ENCODE measurements around the gene SDR42E2.
"Not testable (repeated sequence)": the region's sequence is repeated elsewhere in the genome, so short reads cannot be mapped to it uniquely, and the experiment has no call there.

SDR42E2 gene

DNA sequence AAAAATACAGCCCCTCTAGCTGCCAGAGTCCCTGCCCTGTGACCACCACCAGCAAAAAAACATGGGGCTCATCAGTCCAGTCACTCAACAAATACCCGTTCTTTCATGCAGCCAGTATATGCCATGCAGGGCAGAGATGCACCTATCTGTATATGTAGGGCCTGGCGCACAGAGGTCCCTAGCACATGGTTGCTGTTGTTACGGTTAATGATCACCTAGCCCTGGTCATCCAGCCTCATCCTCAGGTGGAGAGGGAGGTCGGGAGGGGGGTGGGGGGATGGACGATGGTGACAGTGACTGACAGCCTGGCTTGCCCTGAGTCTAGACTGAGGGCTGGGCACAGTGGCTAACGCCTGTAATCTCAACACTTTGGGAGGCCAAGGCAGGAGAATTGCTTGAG is 1.5 kb downstream of the SDR42E2 start:
- no peak for DNase-seq

DNA sequence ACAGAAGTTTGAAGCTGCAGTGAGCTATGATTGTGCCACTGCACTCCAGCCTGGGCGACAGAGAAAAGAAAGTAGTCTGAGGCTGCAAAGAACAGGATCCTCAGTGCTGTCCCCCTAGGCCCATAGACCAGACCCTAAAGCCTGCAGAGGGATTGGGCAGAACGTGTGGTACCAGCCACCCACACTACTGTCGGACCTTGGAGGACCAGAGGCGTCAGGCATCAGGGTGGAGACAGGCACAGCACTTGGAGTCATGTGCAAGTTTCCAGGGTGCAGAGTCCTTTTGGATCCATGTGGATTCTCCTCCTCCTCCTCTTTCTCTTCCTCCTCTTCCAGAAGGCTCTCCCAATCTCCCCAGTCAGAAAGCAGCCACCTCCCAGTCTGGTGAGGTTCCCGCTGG is 2.2 kb downstream of the SDR42E2 start:
- no peak for DNase-seq

DNA sequence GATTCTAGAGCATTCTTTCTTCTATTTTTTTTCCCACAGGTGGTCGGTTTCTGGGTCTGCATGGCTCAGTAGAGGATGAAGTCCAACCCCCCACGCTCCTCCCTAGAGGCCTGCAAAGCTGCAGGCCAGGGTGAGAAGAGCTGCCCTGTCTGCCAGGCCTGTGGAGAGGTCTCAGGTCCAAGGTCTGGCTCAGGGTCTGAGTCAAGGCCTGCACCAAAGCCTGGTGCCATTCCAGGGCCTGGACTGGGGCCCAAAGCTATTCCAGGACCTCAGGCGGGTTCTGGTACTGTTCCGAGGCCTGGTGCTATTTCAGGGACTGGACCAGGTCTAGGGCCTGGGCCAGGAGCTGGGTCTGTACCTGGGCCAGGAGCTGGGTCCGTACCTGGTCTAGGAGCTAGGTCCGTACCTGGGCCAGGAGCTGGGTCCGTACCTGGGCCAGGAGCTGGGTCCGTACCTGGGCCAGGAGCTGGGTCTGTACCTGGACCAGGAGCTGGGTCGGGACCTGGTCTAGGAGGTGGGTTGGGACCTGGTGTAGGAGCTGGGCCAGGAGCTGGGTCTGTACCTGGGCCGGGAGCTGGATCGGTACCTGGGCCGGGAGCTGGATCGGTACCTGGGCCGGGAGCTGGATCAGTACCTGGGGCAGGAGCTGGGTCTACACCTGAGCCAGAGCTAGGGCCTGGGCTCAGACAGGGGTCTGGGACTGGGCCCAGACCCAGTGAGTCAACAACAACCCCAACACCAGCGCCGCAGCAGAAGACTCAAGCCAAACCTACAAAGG is 3.4 kb downstream of the SDR42E2 start:
- no peak for DNase-seq

DNA sequence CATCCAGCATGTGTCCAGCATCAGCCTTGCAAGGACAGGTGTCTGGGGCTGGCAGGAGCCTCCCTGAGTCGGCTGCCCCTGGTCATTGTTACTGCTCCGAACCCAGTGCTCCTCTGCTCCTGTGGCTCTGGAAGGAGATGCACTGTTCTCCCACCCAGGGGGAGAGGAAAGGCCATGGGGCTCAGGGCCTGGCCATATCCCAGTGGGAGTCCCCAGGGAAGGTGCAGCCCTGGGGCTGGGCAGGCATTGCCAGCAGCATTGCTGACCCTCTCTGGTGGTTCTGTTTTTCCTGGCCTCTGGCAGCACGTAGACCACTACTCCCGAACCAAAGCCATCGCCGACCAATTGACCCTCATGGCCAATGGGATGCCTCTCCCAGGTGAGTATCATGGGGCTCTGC is 9.6 kb downstream of the SDR42E2 start:
- no peak for DNase-seq

DNA sequence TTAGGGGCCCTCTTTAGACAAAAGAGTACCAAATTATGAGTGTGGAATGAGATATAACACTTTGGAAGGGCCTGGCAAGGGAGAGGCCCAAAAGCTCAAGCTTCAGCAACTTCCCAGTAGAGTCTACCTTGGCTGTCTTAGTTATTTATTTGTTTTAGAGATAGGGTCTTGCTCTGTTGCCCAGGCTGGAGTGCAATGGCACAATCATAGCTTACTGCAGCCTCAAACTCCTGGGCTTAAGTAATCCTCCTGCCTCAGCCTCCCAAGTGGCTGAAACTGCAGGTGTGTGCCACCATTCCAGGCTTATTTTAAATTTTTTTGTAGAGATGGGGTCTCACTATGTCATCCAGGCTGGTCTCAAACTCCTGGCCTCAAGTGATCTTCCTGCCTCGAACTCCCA is 10.3 kb downstream of the SDR42E2 start:
- DNase-seq = not testable (repeated sequence)

DNA sequence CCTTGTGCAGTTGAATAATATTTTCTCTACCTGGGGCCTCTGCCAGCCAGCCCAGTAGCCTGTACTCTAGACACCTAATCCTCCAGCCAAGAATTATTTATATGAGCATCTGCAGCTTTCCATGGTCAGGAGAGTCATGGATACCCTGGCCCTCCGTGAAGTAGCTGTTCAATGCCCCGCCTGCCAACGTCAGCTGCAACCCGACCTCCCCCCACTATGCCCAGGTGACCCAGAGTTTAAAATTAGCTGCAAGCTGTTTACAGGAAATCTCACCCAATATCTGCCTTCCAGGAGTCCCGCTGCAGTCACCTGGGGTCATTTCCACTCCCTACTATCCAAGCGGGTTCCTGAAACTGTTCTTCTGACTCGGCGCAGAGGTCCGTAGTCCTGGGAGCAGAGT is 12.3 kb downstream of the SDR42E2 start:
- no peak for DNase-seq

DNA sequence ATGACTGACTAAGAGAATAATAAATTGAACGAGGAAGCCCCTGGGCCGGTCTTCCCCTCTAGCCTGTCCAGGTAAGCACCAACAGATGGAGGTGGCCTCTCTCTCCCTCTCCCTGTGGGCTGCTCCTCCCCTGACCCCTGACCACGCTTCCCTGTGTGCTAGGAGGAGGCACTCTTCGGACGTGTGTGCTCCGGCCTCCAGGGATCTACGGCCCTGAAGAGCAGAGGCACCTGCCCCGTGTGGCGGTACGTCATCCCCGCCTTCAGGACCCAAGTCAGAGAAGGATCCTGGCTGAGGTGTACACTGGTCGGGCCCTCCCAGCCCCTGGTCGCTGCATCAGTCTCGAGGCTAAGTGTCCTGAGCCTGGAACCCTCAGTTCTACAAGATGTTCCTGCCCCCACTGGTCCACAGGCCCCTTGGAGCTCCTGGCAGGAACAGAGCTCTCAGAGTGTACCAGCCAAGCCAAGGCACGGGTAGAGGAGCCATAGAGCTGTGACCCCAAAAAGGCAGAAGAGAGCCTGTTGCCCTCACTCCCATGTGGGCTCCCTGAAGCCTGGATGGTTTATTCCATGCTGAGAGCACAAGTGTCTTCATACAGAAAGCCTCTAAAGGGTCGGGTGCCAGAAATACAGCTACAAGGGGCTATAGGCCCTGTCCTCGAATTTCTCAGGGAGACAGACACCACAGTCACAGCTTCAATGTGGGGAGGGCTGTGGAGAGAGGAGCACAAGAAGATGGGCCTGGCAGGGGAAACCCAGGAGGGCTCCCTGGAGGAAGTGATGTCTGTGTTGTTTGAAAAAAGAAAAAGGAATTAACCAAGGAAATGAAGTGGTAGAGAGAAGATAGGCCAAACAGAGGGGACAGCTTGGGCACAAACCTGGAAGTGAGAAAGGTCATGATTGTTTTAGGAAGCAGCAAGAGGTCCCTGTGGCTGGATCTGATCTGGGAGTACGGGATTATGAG is 15.9 kb downstream of the SDR42E2 start:
- DNase-seq = no peak

DNA sequence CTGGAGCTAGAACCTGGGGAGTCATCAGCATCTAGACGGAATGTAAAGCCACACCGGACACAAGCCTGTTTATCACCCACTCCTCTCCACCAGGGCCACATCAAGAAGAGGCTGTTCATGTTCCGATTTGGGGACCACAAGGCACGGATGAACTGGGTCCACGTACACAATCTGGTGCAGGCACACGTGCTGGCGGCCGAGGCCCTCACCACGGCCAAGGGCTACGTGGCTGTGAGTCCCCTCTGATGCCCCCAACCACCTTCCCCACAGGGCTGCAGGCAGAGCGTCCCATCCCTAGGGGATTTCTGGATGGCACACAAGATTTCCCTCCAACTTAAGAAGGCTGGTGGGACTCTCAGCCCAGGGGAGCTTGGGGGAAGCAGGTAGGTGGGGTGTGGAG is 19.1 kb downstream of the SDR42E2 start:
- DNase-seq = no peak

DNA sequence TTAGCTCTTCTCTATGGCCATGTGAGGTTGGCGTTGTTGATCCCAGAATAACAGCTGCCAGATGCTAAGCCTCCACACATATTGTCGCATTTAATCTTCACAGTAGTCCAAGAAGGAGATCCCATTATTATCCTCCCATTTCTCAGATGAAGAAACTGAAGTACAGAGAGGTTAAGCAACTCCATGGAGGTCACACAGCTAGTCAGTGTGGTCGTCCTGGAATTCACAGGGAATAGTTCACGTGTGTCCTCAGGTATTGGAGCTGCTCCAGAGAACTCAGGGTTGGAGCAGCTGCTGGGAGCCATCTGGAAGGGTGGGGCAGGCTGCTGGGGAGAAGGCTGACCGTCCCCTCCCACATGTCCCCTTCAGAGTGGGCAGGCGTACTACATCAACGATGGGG is 19.5 kb downstream of the SDR42E2 start:
- no peak for DNase-seq

DNA sequence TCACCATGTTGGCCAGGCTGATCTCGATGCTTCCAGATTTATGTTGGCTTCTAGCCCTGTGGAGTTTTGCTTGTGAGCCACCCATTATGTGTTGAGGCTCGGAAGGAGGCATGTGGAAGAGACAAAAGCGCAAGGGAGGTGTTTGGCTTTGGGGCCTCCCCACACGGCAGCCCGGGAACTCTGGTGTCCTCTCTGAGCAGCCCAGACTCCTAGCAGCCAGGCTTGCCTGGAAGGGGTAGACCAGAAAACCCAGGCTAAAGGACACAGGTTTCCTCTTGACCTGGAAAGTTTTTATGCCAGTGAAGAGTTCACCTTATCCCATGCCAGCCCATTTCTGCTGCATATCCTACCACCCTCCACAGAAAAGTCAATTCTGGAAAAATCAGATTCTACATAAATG is 21.0 kb downstream of the SDR42E2 start:
- DNase-seq = no peak

DNA sequence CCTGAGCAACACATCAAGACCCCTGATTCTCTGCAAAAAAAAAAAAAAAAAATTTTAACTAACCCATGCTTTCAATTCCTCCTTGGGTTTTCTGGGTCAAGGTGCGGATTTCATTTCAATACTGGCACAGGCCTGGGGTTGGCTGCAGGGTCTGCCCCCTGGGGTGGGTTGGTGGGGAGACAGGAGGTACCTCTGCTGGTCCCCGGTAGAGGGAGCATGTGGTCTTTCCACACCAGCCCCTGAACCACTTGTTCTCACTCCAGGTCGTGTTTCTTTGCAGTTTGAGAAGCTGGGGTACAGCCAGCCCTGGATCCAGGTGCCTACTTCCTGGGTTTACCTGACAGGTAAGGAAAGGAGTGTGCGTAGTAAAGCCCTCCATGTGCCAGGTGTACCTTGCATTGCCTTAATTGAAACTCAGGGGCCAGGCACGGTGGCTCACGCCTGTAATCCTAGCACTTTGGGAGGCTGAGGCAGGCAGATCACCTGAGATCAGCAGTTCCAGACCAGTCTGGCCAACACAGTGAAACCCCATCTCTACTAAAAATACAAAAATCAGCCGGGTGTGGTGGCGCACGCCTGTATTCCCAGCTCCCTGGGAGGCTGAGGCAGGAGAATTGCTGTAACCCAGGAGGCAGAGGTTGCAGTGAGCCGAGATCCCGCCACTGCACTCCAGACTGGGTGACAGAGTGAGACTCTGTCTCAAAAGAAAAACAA is 21.8 kb downstream of the SDR42E2 start:
- no peak for DNase-seq

DNA sequence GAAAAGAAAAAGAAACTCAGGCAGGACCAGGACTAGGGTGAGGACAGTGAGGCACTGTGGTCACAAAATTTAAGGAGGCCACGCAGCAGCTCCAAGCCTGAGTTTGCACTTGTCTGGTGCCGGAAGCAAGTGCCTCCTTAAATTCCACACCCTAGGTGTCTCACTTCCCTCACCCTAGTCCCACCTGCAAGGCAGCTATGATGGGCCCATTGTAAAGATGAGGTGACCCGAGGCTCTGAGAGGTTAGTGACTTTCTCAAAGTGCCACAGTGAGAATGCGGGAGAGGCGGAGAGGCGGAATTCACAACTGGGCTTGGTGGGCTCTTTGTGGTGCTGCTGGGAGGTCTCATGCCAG is 22.3 kb downstream of the SDR42E2 start:
- no peak for DNase-seq

DNA sequence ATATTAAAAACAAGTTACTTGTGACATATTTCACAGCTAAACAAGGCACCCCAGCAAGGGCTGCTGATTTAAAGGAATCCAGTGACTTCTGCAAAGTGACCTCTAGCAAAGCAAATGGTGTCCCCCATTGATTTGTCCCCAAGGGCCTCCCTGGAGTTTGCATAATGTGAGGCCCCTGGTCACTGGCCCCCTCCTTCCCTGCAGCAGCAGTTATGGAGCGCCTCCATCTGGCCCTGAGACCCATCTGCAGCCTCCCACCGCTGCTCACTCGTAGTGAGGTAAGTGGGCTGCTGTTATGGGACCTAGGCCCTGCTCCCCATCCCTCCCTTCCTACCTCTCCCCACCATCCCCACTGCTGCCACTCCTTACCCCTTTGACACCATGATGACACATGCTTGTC is 24.2 kb downstream of the SDR42E2 start:
- DNase-seq = no peak

DNA sequence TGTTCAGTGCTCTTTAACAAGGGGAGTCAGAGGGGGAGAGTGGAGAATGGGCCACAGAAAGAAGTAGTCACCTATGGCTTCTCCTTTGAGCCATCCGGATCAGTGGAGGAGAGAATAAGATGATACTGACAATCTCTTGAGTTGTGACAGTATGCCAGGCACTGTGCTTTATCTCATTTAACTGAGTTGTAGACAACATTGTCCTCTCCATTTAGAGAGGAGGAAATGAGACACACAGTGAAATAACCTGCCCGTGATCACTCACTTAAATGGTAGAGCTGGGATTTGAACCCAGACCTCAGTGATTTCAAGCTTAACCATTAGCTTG is 25.9 kb downstream of the SDR42E2 start:
- no peak for DNase-seq

DNA sequence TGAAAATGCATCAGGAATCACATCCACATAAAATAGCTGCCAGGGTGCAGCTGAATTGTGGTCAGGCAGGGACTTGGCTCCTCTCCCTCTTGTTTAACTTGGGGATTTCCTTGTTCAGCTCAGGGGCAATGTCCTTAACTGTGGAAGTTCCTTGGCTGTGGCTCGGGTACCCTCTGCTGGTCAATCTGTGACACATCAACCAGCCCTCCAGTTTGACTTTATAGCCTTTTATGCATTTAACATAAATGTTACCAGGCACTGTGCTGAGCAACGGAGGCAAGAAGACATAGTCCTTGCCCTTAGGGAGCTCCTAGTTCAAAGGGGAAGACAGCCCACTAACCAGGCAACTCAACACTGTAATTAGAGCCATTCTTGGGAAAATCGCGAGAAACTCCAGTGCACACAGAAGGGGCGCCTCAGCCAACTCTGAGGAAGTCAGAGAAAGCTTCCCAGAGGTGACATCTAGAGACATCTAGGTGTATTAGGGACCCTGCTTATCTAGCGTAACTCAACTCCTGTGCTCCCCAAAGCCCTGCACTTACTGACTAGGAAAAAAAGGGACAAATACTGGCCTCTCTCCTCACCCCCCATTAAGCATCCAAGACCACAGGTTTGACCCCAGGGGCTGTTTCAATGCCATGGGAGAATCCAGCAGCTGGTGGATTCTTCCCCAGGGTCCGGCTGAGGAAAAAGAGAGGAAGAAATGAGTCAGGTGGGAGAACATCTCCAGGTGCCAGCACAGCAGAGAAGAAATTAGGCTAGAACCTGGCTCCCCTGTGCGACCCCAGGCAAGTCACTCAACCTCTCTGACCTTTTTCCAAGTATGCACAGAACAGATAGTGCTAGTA is 26.5 kb downstream of the SDR42E2 start:
- DNase-seq = no peak

DNA sequence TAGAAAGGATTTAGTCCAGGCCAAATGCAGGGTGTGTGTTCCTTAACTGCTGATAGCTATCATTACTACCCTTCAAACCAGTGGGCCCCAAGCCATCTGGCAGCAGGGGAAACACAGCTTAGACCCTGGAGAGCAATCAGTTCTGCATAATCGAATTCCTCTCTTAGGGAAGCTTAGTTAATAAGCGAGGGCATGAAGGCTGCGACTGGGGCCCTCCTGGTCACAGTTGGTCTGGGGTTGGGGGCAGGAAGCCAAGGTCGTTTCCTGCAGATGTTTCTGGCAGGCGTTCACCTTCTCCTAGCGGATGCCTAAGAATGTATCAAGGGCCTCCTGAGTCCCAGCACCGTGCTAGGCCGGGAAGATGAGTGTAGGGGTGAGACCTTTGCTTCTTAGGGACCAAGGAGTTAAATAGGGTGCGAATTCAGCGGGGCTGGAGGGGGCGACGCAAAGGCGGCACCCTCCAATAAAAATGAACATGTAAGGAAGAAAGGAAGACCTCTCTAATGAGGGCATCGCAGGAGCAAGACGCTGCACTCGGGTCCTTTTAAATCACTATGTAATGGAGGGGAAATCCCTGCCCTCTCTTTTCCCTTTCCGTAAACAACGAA is 27.3 kb downstream of the SDR42E2 start:
- DNase-seq = no peak

DNA sequence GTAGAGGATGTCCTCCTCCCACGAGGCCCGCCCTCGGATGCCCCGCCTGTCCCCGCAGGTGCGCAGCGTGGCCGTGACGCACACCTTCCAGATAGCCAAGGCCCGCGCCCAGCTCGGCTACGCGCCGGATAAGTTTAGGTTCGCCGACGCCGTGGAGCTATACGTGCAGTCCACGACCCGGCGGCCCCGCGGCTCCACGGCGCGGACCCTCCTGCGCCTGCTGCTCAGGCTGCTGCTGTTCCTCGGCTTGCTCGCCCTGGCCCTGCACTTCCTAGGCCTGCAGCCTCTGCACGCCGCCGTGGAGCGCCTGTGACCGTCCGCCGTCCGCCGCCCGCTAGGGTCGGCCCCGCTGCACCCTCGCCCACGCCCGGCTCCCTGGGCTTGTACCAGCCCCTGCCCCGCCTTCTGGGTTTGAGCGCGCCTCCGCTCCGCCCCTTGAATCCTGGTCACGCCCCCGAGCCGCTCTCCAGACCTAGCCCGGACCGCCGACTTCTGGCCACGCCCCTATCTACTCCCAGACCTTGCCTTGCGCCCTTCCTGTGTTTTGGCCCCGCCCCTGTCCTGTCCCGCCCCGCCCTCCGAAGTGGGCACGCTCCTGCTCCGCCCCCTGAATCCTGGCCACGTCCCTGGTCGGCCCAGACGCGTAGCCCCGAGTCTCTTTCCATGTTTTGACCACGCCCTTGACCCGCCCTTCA is 27.9 kb downstream of the SDR42E2 start:
- no peak for DNase-seq

DNA sequence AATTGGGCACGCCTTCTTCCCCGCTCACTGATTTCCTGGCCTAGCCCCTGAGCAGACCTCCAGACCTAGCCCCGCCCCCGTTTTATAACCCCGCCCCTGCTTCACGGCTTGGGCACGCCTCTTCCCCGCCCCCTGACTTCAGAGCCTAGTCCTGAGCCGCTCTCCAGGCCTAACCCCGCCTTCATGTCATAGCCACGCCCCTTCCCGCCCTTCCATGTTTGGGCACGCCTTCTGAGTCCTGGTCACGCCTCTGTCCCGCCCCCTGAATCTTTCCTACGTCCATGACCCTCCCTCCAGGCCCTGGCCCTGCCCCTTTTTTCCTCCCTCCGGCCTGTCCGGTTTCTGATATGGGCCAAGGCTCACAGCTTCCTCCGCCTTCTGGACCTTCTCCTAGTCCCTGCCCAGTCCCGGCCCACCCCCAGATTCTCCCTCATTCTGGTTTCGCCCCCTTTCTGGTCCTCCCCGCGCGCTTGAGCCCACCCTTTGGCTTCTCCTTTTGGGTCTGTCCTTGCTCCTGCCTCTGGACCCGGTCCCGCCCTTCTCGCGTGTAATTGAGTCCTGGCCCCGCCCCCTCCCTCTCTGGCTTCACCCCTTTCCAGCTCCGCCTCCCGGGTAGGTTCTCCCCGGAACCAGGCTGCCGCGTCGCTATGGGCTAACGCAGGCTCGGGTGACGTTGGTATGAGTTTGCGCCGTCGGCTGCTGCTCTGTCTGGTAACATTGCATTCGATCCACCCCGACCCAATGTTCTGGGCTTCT is 28.6 kb downstream of the SDR42E2 start:
- peak; percentile 83 for DNase-seq

DNA sequence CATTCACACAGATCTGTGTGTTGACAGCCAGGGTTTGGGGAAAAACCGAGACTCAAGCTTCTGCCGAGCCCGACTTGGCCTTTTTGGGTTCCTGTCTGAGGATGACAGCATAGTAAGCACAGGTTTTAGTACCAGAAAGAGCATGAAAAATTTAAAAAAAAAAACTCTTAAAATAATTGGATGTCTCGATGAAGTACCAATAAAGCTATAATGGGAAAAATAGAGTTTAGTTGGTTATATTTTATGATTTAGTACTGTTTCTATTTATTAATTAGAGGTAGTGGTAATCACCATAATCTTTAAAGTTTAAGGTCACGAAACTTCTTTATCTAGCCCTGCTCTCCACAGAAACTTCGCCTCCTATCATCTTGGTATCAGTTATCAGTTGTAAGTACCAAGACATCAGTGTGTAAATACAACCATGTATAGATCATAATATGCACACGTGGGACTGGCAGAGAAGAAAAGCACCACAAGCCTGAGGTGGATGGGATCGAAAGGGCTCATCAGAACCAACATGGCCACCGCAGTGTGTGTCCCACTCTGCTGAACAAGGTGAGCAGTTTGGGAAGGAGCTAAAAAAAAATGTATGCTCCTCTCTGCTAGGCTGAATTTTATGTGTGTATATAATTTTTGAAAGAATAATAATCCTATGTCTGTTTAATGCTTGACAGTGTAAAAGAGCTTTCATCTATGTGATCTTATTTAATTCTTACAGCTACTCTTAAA is 29.4 kb downstream of the SDR42E2 start:
- no peak for DNase-seq
